Activated CD8-positive, alpha-beta T cell treated with anti-CD3 and anti-CD28 coated beads, Interleukin-2, amount 10 ng/mL, durations not matched to agents 7 days and 5 days (primary cell): ENCODE measurements around the gene FBN3. TPM values are rescaled to one million over a fixed set of nuclear protein-coding genes. Genes with fewer than 3 reads are reported as not detected.

Experiments used
- ATAC-seq: fragments of 150-1000 bp; cut with Tn5 transposase; one replicate; pipeline ENCODE4 v1.10.0; 2021; ENCODE audit warnings: moderate library complexity
- CTCF ChIA-PET: fragments of 350-600 bp; sonication (Branson Sonifier 250); formaldehyde crosslinking; loops from one replicate; lab custom pipeline; 2021; ENCODE audit warnings: antibody characterized with exemption; lab: Charles Lee
- POLR2A ChIA-PET: fragments of 350-600 bp; sonication (Branson Sonifier 250); formaldehyde crosslinking; loops from one replicate; lab custom pipeline; 2021; ENCODE audit warnings: antibody characterized with exemption; lab: Charles Lee
- DNase-seq: peaks from one replicate; pipeline ENCODE4 v3.0.0-alpha.2; 2020
- H3K27ac Mint-ChIP-seq: one replicate; pipeline ENCODE4 v1.8.0; 2021; ENCODE audit warnings: mild to moderate bottlenecking, mixed read lengths
- H3K27me3 Mint-ChIP-seq: one replicate; pipeline ENCODE4 v1.8.0; 2021; ENCODE audit warnings: low read depth, mixed read lengths
- H3K36me3 Mint-ChIP-seq: one replicate; pipeline ENCODE4 v1.8.0; 2021; ENCODE audit warnings: low read depth, mixed read lengths
- H3K4me1 Mint-ChIP-seq: one replicate; pipeline ENCODE4 v1.8.0; 2021; ENCODE audit warnings: low read depth, mixed read lengths
- H3K4me3 Mint-ChIP-seq: one replicate; pipeline ENCODE4 v1.8.0; 2021; ENCODE audit warnings: mild to moderate bottlenecking, mixed read lengths
- H3K9me3 Mint-ChIP-seq: one replicate; pipeline ENCODE4 v1.8.0; 2022; ENCODE audit warnings: mixed read lengths; ENCODE audit not compliant: insufficient read depth
- total RNA-seq, 2 experiments: library from RNA; stranded (reverse); gene quantifications; one replicate each; pipeline ENCODE4 v1.2.3, GENCODE V29; 2021

The FBN3 gene
- under 1 TPM in 1 of 2 experiments, not detected in 1; 0.03 TPM for total RNA-seq

GRCh38 chr19:8149261-8150094, at the start of gene FBN3:
TSS of gene FBN3 (minus strand) at chr19:8149592. CDS start at chr19:8147480, 2,112 bp downstream.
- ATAC-seq (peak; percentile 31), DNase-seq (no peak)
- POLR2A ChIA-PET = no interaction called here
- no peak within 1 kb of the TSS for H3K27ac Mint-ChIP-seq
- H3K4me3 Mint-ChIP-seq = no peak within 1 kb of the TSS
- CTCF ChIA-PET = interaction anchor here (1.2 kb wide), 1 partner anchor 206 kb away, joined by 4 read pairs; the partner anchor contains the start of gene TIMM44
- H3K36me3 Mint-ChIP-seq = no peaks in the 10 kb centered on the region
- H3K9me3 Mint-ChIP-seq = no peaks in the 10 kb centered on the region
- peaks cover 52% of the 10 kb centered on the region for H3K27me3 Mint-ChIP-seq
- peaks cover 5% of the 10 kb centered on the region for H3K4me1 Mint-ChIP-seq

DNA sequence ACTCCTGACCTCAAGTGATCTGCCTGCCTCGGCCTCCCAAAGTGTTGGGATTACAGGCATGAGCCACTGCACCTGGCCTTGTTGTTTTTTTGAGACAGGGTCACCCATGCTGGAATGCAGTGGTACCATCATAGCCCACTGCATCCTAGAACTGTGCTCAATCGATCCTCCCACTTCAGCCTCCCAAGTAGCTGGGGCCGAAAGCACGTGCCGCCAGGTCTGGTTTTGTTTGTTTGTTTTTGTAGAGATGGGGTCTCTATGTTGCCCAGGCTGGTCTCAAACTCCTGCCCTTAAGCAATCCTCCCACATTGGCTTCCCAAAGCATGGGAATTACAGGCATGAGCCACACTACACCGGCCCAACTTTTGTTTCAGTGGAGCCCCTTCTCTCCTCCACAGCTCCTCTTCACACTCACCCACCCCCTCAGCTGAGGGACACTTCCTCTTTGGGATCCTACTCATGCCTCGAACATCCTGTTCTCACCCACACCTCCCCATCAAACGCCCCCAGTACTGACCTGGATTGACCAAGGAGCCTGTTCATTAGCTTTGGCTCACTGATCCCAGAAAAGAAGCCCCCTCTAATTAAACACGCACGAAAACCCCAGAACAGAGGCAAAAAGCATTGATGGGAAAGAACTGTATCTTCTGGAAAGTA, 47.0 kb upstream of the FBN3 start:
- H3K4me3 Mint-ChIP-seq = peak overlapping the region; percentile 3
- POLR2A ChIA-PET = interaction anchor here (0.7 to 3.2 kb wide), 3 partner anchors 11 to 253 kb away, joined by 3 to 27 read pairs (median 4); partner anchors contain the start of gene CERS4

DNA sequence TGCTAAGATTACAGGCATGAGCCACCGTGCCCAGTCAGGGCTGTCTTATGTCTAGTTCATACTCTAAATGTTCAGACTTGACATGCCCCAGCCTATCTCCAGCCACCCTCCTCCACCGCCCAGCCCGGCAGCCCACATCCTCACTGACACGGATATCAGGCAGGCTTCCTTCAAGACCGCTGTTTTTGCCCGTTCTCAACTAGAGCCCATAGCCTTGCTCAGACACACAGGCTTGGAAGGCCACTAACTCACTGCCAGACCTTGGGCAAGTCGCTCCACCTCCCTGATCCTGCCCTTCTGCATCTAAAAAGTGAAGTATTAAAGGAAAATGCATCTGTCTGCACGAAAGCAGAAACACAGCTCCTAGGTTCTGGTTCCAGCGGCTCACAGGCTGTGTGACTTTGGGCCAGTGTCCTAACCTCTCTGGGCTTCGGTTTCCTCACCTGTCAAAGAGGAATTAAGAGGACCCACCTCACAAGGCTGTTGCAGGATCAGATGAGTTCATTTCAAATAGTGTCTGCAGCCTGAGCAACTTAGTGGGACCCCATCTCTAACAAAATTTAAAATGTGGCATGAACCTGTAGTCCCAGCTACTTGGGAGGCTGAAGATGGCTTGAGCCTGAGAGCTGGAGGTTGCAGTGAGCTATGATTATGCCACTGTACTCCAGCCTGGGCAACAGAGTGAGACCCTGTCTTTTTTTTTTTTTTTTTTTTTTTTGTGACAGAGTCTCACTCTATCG, 45.3 kb upstream of the FBN3 start:
- ChIA-PET CTCF (interaction anchor here (0.8 to 1.6 kb wide), 4 partner anchors 13 to 251 kb away, joined by 3 to 5 read pairs (median 4); partner anchors contain the start of gene TIMM44), POLR2A (interaction anchor here (0.7 to 3.2 kb wide), 10 partner anchors 10 to 331 kb away, joined by 3 to 27 read pairs (median 5); partner anchors contain the start of genes CERS4 and SNAPC2)
- Mint-ChIP-seq H3K27me3 (no peaks in the 10 kb centered on the region), H3K9me3 (no peaks in the 10 kb centered on the region), H3K4me1 (peaks cover 54% of the 10 kb centered on the region), H3K27ac (peak overlapping the region; percentile 99), H3K4me3 (peak overlapping the region; percentile 73), H3K36me3 (no peaks in the 10 kb centered on the region)
- ATAC-seq = peak; percentile 80
- peak; percentile 85 for DNase-seq

More for the DNA sequence above, 47.0 kb upstream of the FBN3 start:
- DNase-seq (no peak), ATAC-seq (no peak)
- H3K4me1 Mint-ChIP-seq = peaks cover 53% of the 10 kb centered on the region
- H3K27ac Mint-ChIP-seq = peak overlapping the region; percentile 82
- no peaks in the 10 kb centered on the region for H3K36me3 Mint-ChIP-seq
- CTCF ChIA-PET = interaction anchor here (0.9 kb wide), 1 partner anchor 23 kb away, joined by 3 read pairs; no protein-coding TSS in a partner anchor
- no peaks in the 10 kb centered on the region for H3K27me3 Mint-ChIP-seq
- no peaks in the 10 kb centered on the region for H3K9me3 Mint-ChIP-seq

DNA sequence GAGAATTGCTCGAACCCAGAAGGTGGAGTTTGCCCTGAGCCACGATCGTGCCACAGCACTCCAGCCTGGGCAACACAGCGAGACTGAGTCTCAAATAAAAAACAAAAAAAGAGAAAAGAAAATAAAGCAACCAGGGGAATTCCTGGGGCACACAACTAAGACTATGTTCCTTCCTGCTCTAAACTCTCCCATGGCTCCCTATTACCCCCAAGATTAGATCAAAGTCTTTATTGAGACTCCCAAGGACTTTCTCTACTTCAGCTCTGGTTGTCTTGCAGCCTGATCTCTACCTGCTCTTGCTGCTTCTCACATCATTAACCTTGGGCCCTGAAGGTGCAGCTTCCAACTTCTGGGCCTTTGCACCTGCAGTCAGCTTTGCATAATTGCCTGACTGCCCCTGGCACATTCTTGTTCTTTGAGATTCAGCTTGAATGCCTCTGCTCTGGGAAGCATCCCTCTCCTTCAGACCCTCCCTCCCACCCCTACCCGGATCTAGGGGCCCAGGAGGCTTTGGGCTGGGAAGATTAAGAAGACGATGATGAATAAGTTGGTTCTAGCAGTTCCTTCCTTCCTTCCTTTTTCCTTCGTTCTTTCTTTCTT, 42.9 kb upstream of the FBN3 start:
- ATAC-seq (no peak), DNase-seq (no peak)
- H3K27me3 Mint-ChIP-seq = no peaks in the 10 kb centered on the region
- H3K36me3 Mint-ChIP-seq = no peaks in the 10 kb centered on the region
- no peak overlapping the region for H3K4me3 Mint-ChIP-seq
- no peaks in the 10 kb centered on the region for H3K9me3 Mint-ChIP-seq
- H3K27ac Mint-ChIP-seq = peak overlapping the region; percentile 73
- CTCF ChIA-PET = interaction anchor here (1.1 to 2.0 kb wide), 2 partner anchors 12 to 17 kb away, joined by 3 to 6 read pairs; partner anchors contain the start of gene CERS4
- POLR2A ChIA-PET = no interaction called here
- H3K4me1 Mint-ChIP-seq = peaks cover 51% of the 10 kb centered on the region

- no peaks in the 10 kb centered on the region for H3K36me3 Mint-ChIP-seq
- ATAC-seq = no peak
- no peaks in the 10 kb centered on the region for H3K27me3 Mint-ChIP-seq
- H3K27ac Mint-ChIP-seq = no peak overlapping the region
- DNase-seq = no peak
- no peaks in the 10 kb centered on the region for H3K9me3 Mint-ChIP-seq
- H3K4me1 Mint-ChIP-seq = peaks cover 8% of the 10 kb centered on the region
- CTCF ChIA-PET = no interaction called here
- no peak overlapping the region for H3K4me3 Mint-ChIP-seq
- POLR2A ChIA-PET = interaction anchor here (1.7 kb wide), 1 partner anchor 9 kb away, joined by 6 read pairs; no protein-coding TSS in a partner anchor
Measured at GRCh38 chr19:8185343-8186068, 36.1 kb upstream of the FBN3 start.

- Mint-ChIP-seq H3K4me3 (no peak overlapping the region), H3K9me3 (no peaks in the 10 kb centered on the region), H3K4me1 (peaks cover 8% of the 10 kb centered on the region), H3K27me3 (no peaks in the 10 kb centered on the region), H3K36me3 (no peaks in the 10 kb centered on the region), H3K27ac (no peak overlapping the region)
- ATAC-seq = no peak
- ChIA-PET POLR2A (interaction anchor here (1.7 kb wide), 1 partner anchor 11 kb away, joined by 6 read pairs; no protein-coding TSS in a partner anchor), CTCF (no interaction called here)
- DNase-seq = no peak
Measured at GRCh38 chr19:8184274-8184673, 34.9 kb upstream of the FBN3 start.

DNA sequence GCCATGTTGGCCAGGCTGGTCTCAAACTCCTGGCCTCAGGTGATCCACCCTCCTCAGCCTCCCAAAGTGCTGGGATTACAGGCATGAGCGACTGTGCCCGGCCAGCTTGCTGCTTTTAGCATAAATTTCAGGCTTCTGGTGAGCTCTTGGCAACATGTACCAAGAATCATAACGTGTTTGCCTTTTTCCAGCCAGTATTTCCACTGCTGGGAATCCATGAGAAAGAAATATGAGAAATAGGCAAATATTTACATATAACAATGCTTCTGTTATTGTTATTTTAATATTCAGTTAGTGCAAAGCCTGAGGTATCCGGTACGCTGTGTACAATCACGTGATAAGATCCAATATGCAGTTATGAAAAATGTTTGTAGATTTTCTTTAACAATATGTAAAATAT, 30.6 kb upstream of the FBN3 start:
- ATAC-seq = no peak
- POLR2A ChIA-PET = no interaction called here
- Mint-ChIP-seq H3K4me3 (no peak overlapping the region), H3K4me1 (peaks cover 8% of the 10 kb centered on the region), H3K36me3 (no peaks in the 10 kb centered on the region), H3K27me3 (no peaks in the 10 kb centered on the region), H3K27ac (no peak overlapping the region), H3K9me3 (no peaks in the 10 kb centered on the region)
- DNase-seq = no peak
- CTCF ChIA-PET = interaction anchor here (1.8 kb wide), 1 partner anchor 13 kb away, joined by 6 read pairs; no protein-coding TSS in a partner anchor

DNA sequence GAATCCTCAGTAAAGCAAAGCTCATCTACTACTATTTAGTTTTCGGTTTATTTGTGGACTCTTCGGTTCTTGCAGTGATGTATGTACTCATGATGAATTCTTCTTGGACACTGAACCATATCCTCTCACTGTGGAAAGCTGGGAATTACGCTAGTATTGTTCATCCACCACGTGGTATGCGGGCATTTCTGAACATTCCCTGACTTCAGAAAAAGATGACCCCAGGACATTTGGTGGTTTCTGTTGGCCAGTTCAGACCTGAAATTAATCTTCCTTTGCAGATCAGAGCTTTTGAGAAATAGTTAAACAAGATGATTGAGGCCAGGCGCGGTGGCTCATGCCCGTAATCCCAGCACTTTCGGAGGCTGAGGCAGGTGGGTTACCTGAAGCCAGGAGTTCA, 25.3 kb upstream of the FBN3 start:
- CTCF ChIA-PET = interaction anchor here (0.6 to 1.4 kb wide), 3 partner anchors 16 to 55 kb away, joined by 3 to 4 read pairs (median 4); no protein-coding TSS in a partner anchor
- H3K9me3 Mint-ChIP-seq = no peaks in the 10 kb centered on the region
- POLR2A ChIA-PET = no interaction called here
- no peaks in the 10 kb centered on the region for H3K4me1 Mint-ChIP-seq
- no peaks in the 10 kb centered on the region for H3K36me3 Mint-ChIP-seq
- H3K27me3 Mint-ChIP-seq = no peaks in the 10 kb centered on the region
- DNase-seq (no peak), ATAC-seq (no peak)
- no peak overlapping the region for H3K4me3 Mint-ChIP-seq
- no peak overlapping the region for H3K27ac Mint-ChIP-seq

DNA sequence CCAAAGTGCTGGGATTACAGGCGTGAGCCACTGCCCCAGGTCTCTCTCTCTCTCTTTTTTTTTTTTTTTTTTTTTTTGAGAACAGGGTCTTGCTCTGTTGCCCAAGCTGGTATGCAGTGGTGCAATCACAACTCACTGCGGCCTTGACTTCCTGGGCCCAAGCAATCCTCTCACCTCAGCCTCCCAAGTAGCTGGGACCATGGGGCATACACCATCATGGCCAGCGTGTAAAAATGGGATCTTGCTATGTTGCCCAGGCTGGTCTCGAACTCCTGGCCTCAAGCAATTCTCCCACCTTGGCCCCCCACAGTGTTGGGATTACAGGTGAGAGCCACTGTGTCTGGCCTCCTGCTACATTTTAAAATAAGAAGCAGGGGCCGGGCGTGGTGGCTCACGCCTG, 19.1 kb upstream of the FBN3 start:
- H3K4me3 Mint-ChIP-seq = no peak overlapping the region
- H3K27ac Mint-ChIP-seq = no peak overlapping the region
- H3K9me3 Mint-ChIP-seq = no peaks in the 10 kb centered on the region
- ATAC-seq (no peak), DNase-seq (no peak)
- no peaks in the 10 kb centered on the region for H3K4me1 Mint-ChIP-seq
- H3K27me3 Mint-ChIP-seq = no peaks in the 10 kb centered on the region
- POLR2A ChIA-PET = no interaction called here
- CTCF ChIA-PET = interaction anchor here (0.8 kb wide), 1 partner anchor 10 kb away, joined by 4 read pairs; no protein-coding TSS in a partner anchor
- H3K36me3 Mint-ChIP-seq = no peaks in the 10 kb centered on the region

DNA sequence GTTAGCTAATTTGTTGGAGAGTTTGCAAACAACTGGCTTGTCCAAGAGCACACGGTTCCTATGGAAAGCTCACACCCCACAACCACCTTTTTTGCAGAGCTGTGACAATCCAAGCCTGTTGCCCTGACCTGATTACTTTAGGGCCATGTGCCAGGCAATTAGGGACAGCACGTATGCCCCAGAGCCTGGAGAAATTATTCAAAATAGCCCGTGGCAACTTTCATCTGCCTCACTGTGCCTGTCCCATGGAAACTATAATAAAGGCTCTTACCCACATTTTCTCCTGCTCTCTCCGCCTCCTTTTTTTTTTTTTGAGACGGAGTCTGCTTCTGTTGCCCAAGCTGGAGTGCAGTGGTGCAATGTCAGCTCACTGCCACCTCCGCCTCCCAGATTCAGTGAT, 18.6 kb upstream of the FBN3 start:
- Mint-ChIP-seq H3K9me3 (no peaks in the 10 kb centered on the region), H3K36me3 (no peaks in the 10 kb centered on the region), H3K4me1 (no peaks in the 10 kb centered on the region), H3K27me3 (no peaks in the 10 kb centered on the region), H3K27ac (no peak overlapping the region), H3K4me3 (no peak overlapping the region)
- no peak for ATAC-seq
- POLR2A ChIA-PET = interaction anchor here (0.6 to 1.2 kb wide), 2 partner anchors 26 to 82 kb away, joined by 3 to 4 read pairs; no protein-coding TSS in a partner anchor
- no peak for DNase-seq
- CTCF ChIA-PET = interaction anchor here (0.8 kb wide), 1 partner anchor 9 kb away, joined by 4 read pairs; no protein-coding TSS in a partner anchor
